CD4-positive, alpha-beta T cell (primary cell): ENCODE measurements around the gene USPL1. TPM values are rescaled to one million over a fixed set of nuclear protein-coding genes. Genes with fewer than 3 reads are reported as not detected.
A peak's percentile ranks its signal among the peaks of the same experiment; 100 is the strongest.

Experiments
- ATAC-seq: fragments of 200-7000 bp; cut with Tn5 transposase; one replicate; pipeline ENCODE4 v1.10.0; 2022; ENCODE audit warnings: mild to moderate bottlenecking; ENCODE audit not compliant: poor library complexity
- CTCF ChIA-PET: fragments of 350-600 bp; sonication (Branson Sonifier 250); formaldehyde crosslinking; loops from one replicate; lab custom pipeline; 2021; ENCODE audit warnings: antibody characterized with exemption, inconsistent platforms; lab: Charles Lee
- POLR2A ChIA-PET: fragments of 350-600 bp; sonication (Branson Sonifier 250); formaldehyde crosslinking; loops from one replicate; lab custom pipeline; 2021; ENCODE audit warnings: antibody characterized with exemption, inconsistent platforms; lab: Charles Lee
- DNase-seq, 14 experiments: peaks; one replicate each; pipeline ENCODE4 v3.0.0-alpha.2; 2013 to 2020; ENCODE audit warnings: mixed read lengths in 2 of 14
- H3K27ac ChIP-seq, 2 donors: one replicate each; pipeline versions ENCODE4 v1.5.1 to v1.7.0; 2013; ENCODE audit warnings: low read length in 2 of 2, low read depth in 1 of 2, mild to moderate bottlenecking in 1 of 2
- H3K27me3 ChIP-seq, 2 experiments: 1 replicate in 1 of 2; 2 replicates in 1 of 2; pipeline versions ENCODE4 v1.6.1 to v1.7.0; 2013; ENCODE audit warnings: low read length in 2 of 2, control low read depth in 1 of 2, mild to moderate bottlenecking in 1 of 2, moderate library complexity in 1 of 2; ENCODE audit not compliant: insufficient read depth in 2 of 2, control insufficient read depth in 1 of 2
- H3K36me3 ChIP-seq: one replicate; pipeline ENCODE4 v1.6.1; 2013; ENCODE audit warnings: low read length, control low read depth; ENCODE audit not compliant: insufficient read depth
- H3K4me1 ChIP-seq: one replicate; pipeline ENCODE4 v1.6.1; 2013; ENCODE audit warnings: low read length, control low read depth; ENCODE audit not compliant: insufficient read depth
- H3K4me3 ChIP-seq: one replicate; pipeline ENCODE4 v1.5.1; 2013; ENCODE audit warnings: mild to moderate bottlenecking, low read length, moderate library complexity
- H3K9me3 ChIP-seq, 2 experiments: 1 replicate in 1 of 2; 2 replicates in 1 of 2; pipeline versions ENCODE4 v1.6.1 to v1.7.0; 2013; ENCODE audit warnings: low read length in 2 of 2, mild to moderate bottlenecking in 2 of 2, control low read depth in 1 of 2, moderate library complexity in 1 of 2; ENCODE audit not compliant: control insufficient read depth in 1 of 2, insufficient read depth in 1 of 2
- H3K27ac Mint-ChIP-seq: one replicate; pipeline ENCODE4 v1.8.0; 2020; ENCODE audit warnings: mixed read lengths
- H3K27me3 Mint-ChIP-seq: one replicate; pipeline ENCODE4 v1.8.0; 2021; ENCODE audit warnings: mixed read lengths
- H3K36me3 Mint-ChIP-seq: one replicate; pipeline ENCODE4 v1.8.0; 2021; ENCODE audit warnings: low read depth, mixed read lengths
- H3K4me1 Mint-ChIP-seq: one replicate; pipeline ENCODE4 v1.8.0; 2021; ENCODE audit warnings: low read depth, mixed read lengths
- H3K4me3 Mint-ChIP-seq: one replicate; pipeline ENCODE4 v1.8.0; 2020; ENCODE audit warnings: mild to moderate bottlenecking, mixed read lengths
- H3K9me3 Mint-ChIP-seq: one replicate; pipeline ENCODE4 v1.8.0; 2020; ENCODE audit warnings: mixed read lengths
- CTCF ChIP-seq: fragments of 200-600 bp; IDR thresholded peaks from one replicate; pipeline ENCODE4 v1.8.0; 2022; ENCODE audit warnings: antibody characterized with exemption, mild to moderate bottlenecking
- intact Hi-C, 2 experiments: fragments of 100-400 bp; cut with DNase I in 1 of 2; cut with micrococcal nuclease in 1 of 2; formaldehyde crosslinking; loops; one replicate each; pipeline versions ENCODE4 v1.15.1 to v1.9.0; 2023 to 2025; cut with DNase I, micrococcal nuclease
- total RNA-seq, 174 experiments: library from RNA in 2 of 174; stranded (reverse) in 2 of 174; gene quantifications; one replicate each; pipeline ENCODE4 v1.2.3 and lab custom pipeline; 2021 to 2026

USPL1 gene
- total RNA-seq, 2 experiments from 2014 or later = 41.2 to 42.0 TPM

- ChIA-PET POLR2A (interaction anchor here (1.1 kb wide), 1 partner anchor 64 kb away, joined by 5 read pairs; the partner anchor contains the start of gene USPL1), CTCF (no interaction called here)
- no peak overlapping the region for H3K4me3 Mint-ChIP-seq
- H3K36me3 Mint-ChIP-seq = no peaks in the 10 kb centered on the region
- no peak overlapping the region for H3K27ac Mint-ChIP-seq
- no peaks in the 10 kb centered on the region for H3K9me3 Mint-ChIP-seq
- ATAC-seq = no peak
- Histone ChIP-seq H3K36me3 (no peaks in the 10 kb centered on the region), H3K27ac (no peak overlapping the region), H3K4me1 (peaks cover 5% of the 10 kb centered on the region), H3K9me3 (no peaks in the 10 kb centered on the region), H3K4me3 (no peak overlapping the region), H3K27me3 (no peaks in the 10 kb centered on the region)
- no peaks in the 10 kb centered on the region for H3K27me3 Mint-ChIP-seq
- DNase-seq = peak in 2 of 14 experiments; percentile 18 to 40
- H3K4me1 Mint-ChIP-seq = peaks cover 8% of the 10 kb centered on the region
- no peak for TF ChIP-seq CTCF
- intact Hi-C loops = loop anchor here in 1 of 2 experiments (5.0 kb wide), 1 partner anchor 55 kb away; the partner anchor contains the start of gene ALOX5AP
These were observed 64.1 kb downstream of the USPL1 start for GRCh38 chr13:30681843-30682242.

GRCh38 chr13:30685320-30685859 is 67.7 kb downstream of the USPL1 start:
- Histone ChIP-seq H3K4me1 (peaks cover 9% of the 10 kb centered on the region), H3K36me3 (no peaks in the 10 kb centered on the region), H3K27me3 (no peaks in the 10 kb centered on the region), H3K4me3 (no peak overlapping the region), H3K9me3 (peaks cover 0 to 4% of the 10 kb centered on the region in 2 experiments), H3K27ac (no peak overlapping the region)
- intact Hi-C loops = no loop called here
- H3K4me3 Mint-ChIP-seq = no peak overlapping the region
- TF ChIP-seq CTCF = no peak
- H3K9me3 Mint-ChIP-seq = peaks cover 2% of the 10 kb centered on the region
- ChIA-PET CTCF (no interaction called here), POLR2A (no interaction called here)
- no peaks in the 10 kb centered on the region for H3K27me3 Mint-ChIP-seq
- H3K4me1 Mint-ChIP-seq = peaks cover 3% of the 10 kb centered on the region
- no peak for DNase-seq
- ATAC-seq = no peak
- H3K36me3 Mint-ChIP-seq = no peaks in the 10 kb centered on the region
- no peak overlapping the region for H3K27ac Mint-ChIP-seq

GRCh38 chr13:30685987-30686386 is 68.3 kb downstream of the USPL1 start:
- H3K4me1 ChIP-seq = peaks cover 14% of the 10 kb centered on the region
- H3K4me3 ChIP-seq = no peak overlapping the region
- H3K4me3 Mint-ChIP-seq = no peak overlapping the region
- no peak for DNase-seq
- H3K27me3 Mint-ChIP-seq = no peaks in the 10 kb centered on the region
- CTCF ChIA-PET = no interaction called here
- H3K27me3 ChIP-seq = no peaks in the 10 kb centered on the region
- TF ChIP-seq CTCF = no peak
- H3K36me3 Mint-ChIP-seq = no peaks in the 10 kb centered on the region
- H3K36me3 ChIP-seq = no peaks in the 10 kb centered on the region
- no peak overlapping the region for H3K27ac ChIP-seq
- H3K27ac Mint-ChIP-seq = no peak overlapping the region
- POLR2A ChIA-PET = interaction anchor here (1.8 kb wide), 1 partner anchor 68 kb away, joined by 5 read pairs; the partner anchor contains the start of gene USPL1
- ATAC-seq = no peak
- peaks cover 2% of the 10 kb centered on the region for H3K9me3 Mint-ChIP-seq
- intact Hi-C loops = no loop called here
- peaks cover 7% of the 10 kb centered on the region for H3K4me1 Mint-ChIP-seq
- peaks cover 0 to 4% of the 10 kb centered on the region in 2 experiments for H3K9me3 ChIP-seq
